Nephron progenitor cell (in vitro differentiated cells): ENCODE measurements around the gene COL28A1.

ENCODE experiments used
- DNase-seq: peaks from one replicate; pipeline ENCODE4 v3.0.0; 2021
- H3K27ac Mint-ChIP-seq: 2 replicates; pipeline ENCODE4 v1.8.0; 2021; ENCODE audit warnings: mild to moderate bottlenecking, moderate library complexity, mixed read lengths
- H3K27me3 Mint-ChIP-seq: 2 replicates; pipeline ENCODE4 v1.8.0; 2021; ENCODE audit warnings: mild to moderate bottlenecking, low read depth, mixed read lengths; ENCODE audit not compliant: poor library complexity
- H3K36me3 Mint-ChIP-seq: 2 replicates; pipeline ENCODE4 v1.8.0; 2021; ENCODE audit warnings: low read depth, mixed read lengths
- H3K4me1 Mint-ChIP-seq: 2 replicates; pipeline ENCODE4 v1.8.0; 2021; ENCODE audit warnings: mixed read lengths
- H3K4me3 Mint-ChIP-seq: 2 replicates; pipeline ENCODE4 v1.8.0; 2021; ENCODE audit warnings: mild to moderate bottlenecking, moderate library complexity, mixed read lengths
- H3K9me3 Mint-ChIP-seq: 2 replicates; pipeline ENCODE4 v1.8.0; 2021; ENCODE audit warnings: mild to moderate bottlenecking, moderate library complexity, mixed read lengths
- CTCF ChIP-seq: fragments of 200-600 bp; sonication (generic); IDR thresholded peaks from 2 replicates; pipeline ENCODE4 v1.5.0; 2021; ENCODE audit warnings: antibody characterized with exemption

The COL28A1 gene

GRCh38 chr7:7498856-7499255, 36.8 kb downstream of the COL28A1 start:
- Mint-ChIP-seq H3K4me3 (no peak overlapping the region), H3K9me3 (no peaks in the 10 kb centered on the region), H3K27me3 (no peaks in the 10 kb centered on the region), H3K36me3 (no peaks in the 10 kb centered on the region), H3K27ac (no peak overlapping the region), H3K4me1 (no peaks in the 10 kb centered on the region)
- TF ChIP-seq CTCF = no peak
- no peak for DNase-seq

- Mint-ChIP-seq H3K9me3 (no peaks in the 10 kb centered on the region), H3K27ac (no peak overlapping the region), H3K27me3 (no peaks in the 10 kb centered on the region), H3K4me1 (no peaks in the 10 kb centered on the region), H3K4me3 (no peak overlapping the region), H3K36me3 (no peaks in the 10 kb centered on the region)
- no peak for DNase-seq
- no peak for TF ChIP-seq CTCF
Observed at GRCh38 chr7:7496311-7496710, 39.4 kb downstream of the COL28A1 start.

- Mint-ChIP-seq H3K4me3 (no peak overlapping the region), H3K36me3 (no peaks in the 10 kb centered on the region), H3K27ac (no peak overlapping the region), H3K27me3 (no peaks in the 10 kb centered on the region), H3K4me1 (no peaks in the 10 kb centered on the region), H3K9me3 (no peaks in the 10 kb centered on the region)
- no peak for TF ChIP-seq CTCF
- no peak for DNase-seq
Observed at GRCh38 chr7:7495171-7495570, 40.5 kb downstream of the COL28A1 start.

- TF ChIP-seq CTCF = no peak
- H3K9me3 Mint-ChIP-seq = peaks cover 20% of the 10 kb centered on the region
- DNase-seq = no peak
- no peaks in the 10 kb centered on the region for H3K27me3 Mint-ChIP-seq
- no peak overlapping the region for H3K27ac Mint-ChIP-seq
- no peaks in the 10 kb centered on the region for H3K36me3 Mint-ChIP-seq
- H3K4me3 Mint-ChIP-seq = no peak overlapping the region
- no peaks in the 10 kb centered on the region for H3K4me1 Mint-ChIP-seq
Observed at GRCh38 chr7:7491044-7491443, 44.6 kb downstream of the COL28A1 start.

- Mint-ChIP-seq H3K9me3 (peaks cover 29% of the 10 kb centered on the region), H3K4me3 (no peak overlapping the region), H3K27ac (no peak overlapping the region)
Observed at GRCh38 chr7:7490003-7490402, 45.7 kb downstream of the COL28A1 start.

More at GRCh38 chr7:7490003-7490402, 45.7 kb downstream of the COL28A1 start:
- Mint-ChIP-seq H3K4me1 (no peaks in the 10 kb centered on the region), H3K36me3 (no peaks in the 10 kb centered on the region), H3K27me3 (no peaks in the 10 kb centered on the region)
- no peak for TF ChIP-seq CTCF
- no peak for DNase-seq
